ENCODE results near the gene LBR. TPM values are rescaled to one million over a fixed set of nuclear protein-coding genes. Genes with fewer than 3 reads are reported as not detected.

Gene LBR
- total and polyA plus RNA-seq, 2 experiments from 2014 or later, result 50.6 to 91.3 TPM

DNA sequence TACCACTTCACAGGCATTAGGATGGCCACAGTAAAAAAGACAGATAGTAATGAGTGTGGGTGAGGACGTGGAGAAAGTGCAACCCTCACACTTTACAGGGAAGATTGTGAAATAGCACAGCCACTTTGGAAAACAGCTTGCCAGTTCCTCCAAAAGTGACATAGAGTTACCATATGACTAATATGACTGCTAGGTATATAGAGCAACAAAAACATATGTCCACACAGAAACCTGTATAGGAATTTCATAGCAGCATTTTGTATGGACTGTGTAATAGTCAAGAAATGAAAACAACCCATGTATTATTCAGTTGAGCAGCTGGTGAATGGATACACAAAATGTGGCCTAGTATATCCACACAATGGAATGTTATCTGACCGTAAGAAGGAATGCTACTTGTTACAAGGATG lies 30.4 kb upstream of the LBR start (continued):
- TF ChIP-seq REST (IDR thresholded peaks at IDR 0.05; ENCODE audit: unreplicated experiment) (no peak), JUNB (IDR thresholded peaks at IDR 0.05; ENCODE audit: unreplicated experiment) (no peak), ETS1 (IDR thresholded peaks at IDR 0.05) (no peak)

DNA sequence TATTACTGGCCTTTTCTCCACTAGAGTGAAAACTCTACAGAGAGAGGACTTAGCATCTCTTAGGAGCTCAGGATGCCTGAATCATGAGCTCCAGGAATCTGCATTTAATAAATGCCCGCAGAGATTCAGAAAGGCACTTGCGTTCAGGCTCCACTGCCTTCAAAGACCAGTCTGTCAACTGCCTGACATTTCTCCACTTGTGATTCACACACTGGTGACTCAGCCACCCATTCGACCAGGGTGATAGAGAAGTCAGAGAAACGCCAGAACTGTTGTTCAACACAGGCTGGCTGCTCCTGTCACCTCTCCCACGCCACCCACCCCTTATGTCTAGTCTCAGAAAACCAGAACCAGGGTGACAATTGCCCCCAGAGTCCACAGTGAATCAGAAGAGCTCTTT lies 26.9 kb upstream of the LBR start:
- no peaks in the 10 kb centered on the region for H3K27me3 ChIP-seq (ENCODE audit: insufficient read depth)
- H3F3A ChIP-seq (replicated peaks; ENCODE audit: low read depth), result no peaks in the 10 kb centered on the region
- H3K36me3 ChIP-seq (ENCODE audit: insufficient read depth), result no peaks in the 10 kb centered on the region
- H3K4me3 ChIP-seq, result no peak overlapping the region
- H3K4me2 ChIP-seq, result no peak overlapping the region
- Mint-ChIP-seq H3K36me3 (ENCODE audit: low read depth) (no peaks in the 10 kb centered on the region), H3K9me3 (peaks cover 7% of the 10 kb centered on the region), H3K27ac (no peak overlapping the region), H3K4me1 (peaks cover 1% of the 10 kb centered on the region; the same call in 2 of the 3 replicates), H3K27me3 (ENCODE audit: insufficient read depth, low read depth, poor library complexity) (peaks cover 8% of the 10 kb centered on the region), H3K4me3 (no peak overlapping the region; the same call in 2 of the 3 replicates)
- no peaks in the 10 kb centered on the region for H3K79me2 ChIP-seq (replicated peaks; ENCODE audit: insufficient read depth)
- H3K9me2 ChIP-seq (ENCODE audit: insufficient read depth), result 0 out of 2 replicates have a peak, but pooled peaks cover 4% of the 10 kb centered on the region
- H3K4me1 ChIP-seq (ENCODE audit: insufficient read depth), result no peaks in the 10 kb centered on the region
- ATAC-seq (no peak), DNase-seq (ENCODE audit: low spot score) (no peak)
- H2AFZ ChIP-seq, result no peak overlapping the region
- H3K27ac ChIP-seq (ENCODE audit: low read depth), result no peak overlapping the region
- H4K20me1 ChIP-seq (replicated peaks; ENCODE audit: insufficient read depth), result no peaks in the 10 kb centered on the region
- TF ChIP-seq, protein P1, sequence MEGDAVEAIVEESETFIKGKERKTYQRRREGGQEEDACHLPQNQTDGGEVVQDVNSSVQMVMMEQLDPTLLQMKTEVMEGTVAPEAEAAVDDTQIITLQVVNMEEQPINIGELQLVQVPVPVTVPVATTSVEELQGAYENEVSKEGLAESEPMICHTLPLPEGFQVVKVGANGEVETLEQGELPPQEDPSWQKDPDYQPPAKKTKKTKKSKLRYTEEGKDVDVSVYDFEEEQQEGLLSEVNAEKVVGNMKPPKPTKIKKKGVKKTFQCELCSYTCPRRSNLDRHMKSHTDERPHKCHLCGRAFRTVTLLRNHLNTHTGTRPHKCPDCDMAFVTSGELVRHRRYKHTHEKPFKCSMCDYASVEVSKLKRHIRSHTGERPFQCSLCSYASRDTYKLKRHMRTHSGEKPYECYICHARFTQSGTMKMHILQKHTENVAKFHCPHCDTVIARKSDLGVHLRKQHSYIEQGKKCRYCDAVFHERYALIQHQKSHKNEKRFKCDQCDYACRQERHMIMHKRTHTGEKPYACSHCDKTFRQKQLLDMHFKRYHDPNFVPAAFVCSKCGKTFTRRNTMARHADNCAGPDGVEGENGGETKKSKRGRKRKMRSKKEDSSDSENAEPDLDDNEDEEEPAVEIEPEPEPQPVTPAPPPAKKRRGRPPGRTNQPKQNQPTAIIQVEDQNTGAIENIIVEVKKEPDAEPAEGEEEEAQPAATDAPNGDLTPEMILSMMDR (conservative IDR thresholded peaks at IDR 0.05; ENCODE audit: low read depth in 2 of 2), result no peak
- TF ChIP-seq ETS1 (IDR thresholded peaks at IDR 0.05), result no peak
- TF ChIP-seq EZH2phosphoT487 (IDR thresholded peaks at IDR 0.05; ENCODE audit: unreplicated experiment), result no peak
- TF ChIP-seq JUNB (IDR thresholded peaks at IDR 0.05; ENCODE audit: unreplicated experiment), result no peak
- no peak for TF ChIP-seq NANOG (IDR thresholded peaks at IDR 0.05; ENCODE audit: borderline replicate concordance)
- no peak for TF ChIP-seq CREB1 (CRISPR knock-in tag; IDR thresholded peaks at IDR 0.05; ENCODE audit: low read depth)
- no peak for TF ChIP-seq REST (IDR thresholded peaks at IDR 0.05; ENCODE audit: unreplicated experiment)
- no peak for TF ChIP-seq ZNF331 (CRISPR knock-in tag; IDR thresholded peaks at IDR 0.05; ENCODE audit: low read depth)
- no peak for TF ChIP-seq ZNF114 (CRISPR knock-in tag; IDR thresholded peaks at IDR 0.05)
- no peak for TF ChIP-seq EZH2 (IDR thresholded peaks at IDR 0.05; ENCODE audit: low read depth, unreplicated experiment)
- TF ChIP-seq POLR2AphosphoS5 (IDR thresholded peaks at IDR 0.05; ENCODE audit: low read depth), result no peak
- no peak for TF ChIP-seq STAT1 (IDR thresholded peaks at IDR 0.05; ENCODE audit: unreplicated experiment)

Data from GM23338 (cell line).